ENCODE measurements around the gene ISG20L2.
A peak's percentile ranks its signal among the peaks of the same experiment; 100 is the strongest.

Gene ISG20L2, protein sequence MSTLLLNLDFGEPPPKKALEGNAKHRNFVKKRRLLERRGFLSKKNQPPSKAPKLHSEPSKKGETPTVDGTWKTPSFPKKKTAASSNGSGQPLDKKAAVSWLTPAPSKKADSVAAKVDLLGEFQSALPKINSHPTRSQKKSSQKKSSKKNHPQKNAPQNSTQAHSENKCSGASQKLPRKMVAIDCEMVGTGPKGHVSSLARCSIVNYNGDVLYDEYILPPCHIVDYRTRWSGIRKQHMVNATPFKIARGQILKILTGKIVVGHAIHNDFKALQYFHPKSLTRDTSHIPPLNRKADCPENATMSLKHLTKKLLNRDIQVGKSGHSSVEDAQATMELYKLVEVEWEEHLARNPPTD

DNA sequence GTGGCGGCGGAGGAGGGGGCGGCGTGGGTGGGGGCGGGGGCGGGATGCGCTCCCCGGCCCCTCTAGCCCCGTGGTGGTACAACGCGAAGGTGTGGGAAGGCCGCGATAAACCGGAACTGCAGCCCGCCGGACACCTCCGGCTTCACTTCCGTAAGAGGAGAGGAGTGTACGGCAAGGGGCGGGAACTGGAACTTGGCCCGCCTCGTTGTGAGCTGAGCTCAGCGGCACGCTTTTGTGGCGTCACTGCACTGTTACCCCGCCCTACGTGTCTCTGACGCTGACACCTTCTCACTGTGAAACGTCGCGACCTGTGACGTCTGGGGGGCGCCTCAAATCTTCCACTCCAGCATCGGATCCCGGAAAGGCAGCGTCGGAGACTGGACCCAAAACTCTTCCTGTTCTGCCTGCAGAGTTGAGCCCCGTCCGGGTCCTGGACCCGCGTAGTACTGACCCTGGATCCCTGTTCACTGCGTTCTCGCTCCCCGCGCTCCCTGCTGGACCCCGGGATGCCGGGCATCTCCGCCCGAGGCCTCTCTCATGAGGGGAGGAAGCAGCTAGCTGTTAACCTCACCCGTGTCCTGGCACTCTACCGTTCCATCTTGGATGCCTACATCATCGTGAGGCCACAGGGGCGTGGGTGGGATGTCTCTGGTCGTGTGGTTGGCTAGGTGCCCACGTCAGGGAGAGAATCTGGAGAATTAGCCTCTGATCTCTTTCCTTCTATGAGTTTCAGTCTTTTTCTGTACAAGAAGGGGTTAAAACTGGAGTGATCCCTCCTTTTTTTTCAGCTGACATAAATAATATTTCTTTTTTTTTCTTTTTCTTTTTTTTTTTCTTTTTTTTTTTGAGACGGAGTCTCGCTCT lies at the start of gene ISG20L2:
TSS of gene ISG20L2 (minus strand) at position 168 of the 864 bp plus-strand sequence. CDS start 1,114 bp downstream, outside the sequence.
- TF ChIP-seq, protein P1, sequence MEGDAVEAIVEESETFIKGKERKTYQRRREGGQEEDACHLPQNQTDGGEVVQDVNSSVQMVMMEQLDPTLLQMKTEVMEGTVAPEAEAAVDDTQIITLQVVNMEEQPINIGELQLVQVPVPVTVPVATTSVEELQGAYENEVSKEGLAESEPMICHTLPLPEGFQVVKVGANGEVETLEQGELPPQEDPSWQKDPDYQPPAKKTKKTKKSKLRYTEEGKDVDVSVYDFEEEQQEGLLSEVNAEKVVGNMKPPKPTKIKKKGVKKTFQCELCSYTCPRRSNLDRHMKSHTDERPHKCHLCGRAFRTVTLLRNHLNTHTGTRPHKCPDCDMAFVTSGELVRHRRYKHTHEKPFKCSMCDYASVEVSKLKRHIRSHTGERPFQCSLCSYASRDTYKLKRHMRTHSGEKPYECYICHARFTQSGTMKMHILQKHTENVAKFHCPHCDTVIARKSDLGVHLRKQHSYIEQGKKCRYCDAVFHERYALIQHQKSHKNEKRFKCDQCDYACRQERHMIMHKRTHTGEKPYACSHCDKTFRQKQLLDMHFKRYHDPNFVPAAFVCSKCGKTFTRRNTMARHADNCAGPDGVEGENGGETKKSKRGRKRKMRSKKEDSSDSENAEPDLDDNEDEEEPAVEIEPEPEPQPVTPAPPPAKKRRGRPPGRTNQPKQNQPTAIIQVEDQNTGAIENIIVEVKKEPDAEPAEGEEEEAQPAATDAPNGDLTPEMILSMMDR (IDR thresholded peaks at IDR 0.05; ENCODE audit: borderline replicate concordance, insufficient read depth, low read depth, low read length): no peak
- H3K4me3 ChIP-seq (ENCODE audit: low read depth, low read length): peak within 1 kb of the TSS; percentile 92

DNA sequence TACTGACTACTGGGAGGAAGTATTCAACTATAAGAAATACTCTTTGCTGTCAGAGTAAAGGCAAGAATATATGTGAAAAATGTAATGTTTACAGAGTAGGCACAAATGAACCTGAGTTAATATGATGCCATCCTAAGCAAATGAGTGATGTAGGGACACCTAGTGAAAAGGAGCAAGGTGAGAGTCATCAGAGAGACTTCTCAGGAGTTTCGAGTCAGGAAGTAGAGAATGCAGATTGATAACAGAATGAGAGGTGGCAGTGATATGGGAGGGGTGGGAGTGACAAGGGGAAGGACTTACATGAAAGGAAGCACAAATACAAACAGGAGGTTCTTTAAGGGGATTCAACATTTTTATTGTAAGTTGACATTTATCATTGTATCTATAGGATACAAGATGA lies 49.0 kb upstream of the ISG20L2 start:
- TF ChIP-seq, protein P1 (IDR thresholded peaks at IDR 0.05; ENCODE audit: borderline replicate concordance, insufficient read depth, low read depth, low read length): no peak
- no peak overlapping the region for H3K4me3 ChIP-seq (ENCODE audit: low read depth, low read length)

DNA sequence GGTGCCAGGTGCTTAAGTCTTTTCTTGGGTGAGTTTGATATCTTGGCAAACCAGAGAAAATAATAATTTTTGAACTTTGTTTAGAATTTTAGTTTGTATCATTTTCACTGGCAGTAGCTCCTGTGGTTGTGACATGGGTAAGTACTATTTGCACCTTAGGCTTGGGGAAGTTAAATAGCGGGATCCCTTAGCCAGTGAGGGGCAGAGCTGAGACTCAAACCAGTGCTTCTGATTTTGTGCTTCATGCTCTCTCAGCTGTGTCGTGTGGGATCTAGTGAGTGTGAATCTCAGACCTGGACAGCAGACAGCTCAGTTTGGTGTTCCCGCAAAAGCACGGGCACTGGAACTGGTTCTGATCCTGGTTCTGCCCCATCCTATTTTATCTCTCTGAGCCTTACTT lies 48.4 kb upstream of the ISG20L2 start:
- H3K4me3 ChIP-seq (ENCODE audit: low read depth, low read length): no peak overlapping the region
- TF ChIP-seq, protein P1 (IDR thresholded peaks at IDR 0.05; ENCODE audit: borderline replicate concordance, insufficient read depth, low read depth, low read length): no peak

DNA sequence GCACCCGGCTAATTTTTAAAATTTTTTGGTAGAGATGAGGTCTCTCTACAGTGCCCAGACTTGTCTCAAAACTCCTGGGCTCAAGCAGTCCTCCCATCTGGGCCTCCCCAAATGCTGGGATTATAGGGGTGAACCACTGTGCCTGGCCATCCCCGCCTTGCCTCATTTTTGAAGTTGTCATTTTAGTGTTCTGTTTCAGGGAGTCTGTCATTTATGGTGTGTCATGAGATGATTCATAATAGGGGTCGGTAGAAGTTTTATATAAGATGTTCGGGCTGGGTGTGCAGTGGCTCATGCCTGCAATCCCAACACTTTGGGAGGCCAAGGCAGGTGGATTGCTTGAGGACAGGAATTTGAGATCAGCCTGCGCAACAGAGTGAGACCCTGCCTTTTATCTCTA lies 47.2 kb upstream of the ISG20L2 start:
- H3K4me3 ChIP-seq (ENCODE audit: low read depth, low read length): no peak overlapping the region
- TF ChIP-seq, protein P1 (IDR thresholded peaks at IDR 0.05; ENCODE audit: borderline replicate concordance, insufficient read depth, low read depth, low read length): no peak

DNA sequence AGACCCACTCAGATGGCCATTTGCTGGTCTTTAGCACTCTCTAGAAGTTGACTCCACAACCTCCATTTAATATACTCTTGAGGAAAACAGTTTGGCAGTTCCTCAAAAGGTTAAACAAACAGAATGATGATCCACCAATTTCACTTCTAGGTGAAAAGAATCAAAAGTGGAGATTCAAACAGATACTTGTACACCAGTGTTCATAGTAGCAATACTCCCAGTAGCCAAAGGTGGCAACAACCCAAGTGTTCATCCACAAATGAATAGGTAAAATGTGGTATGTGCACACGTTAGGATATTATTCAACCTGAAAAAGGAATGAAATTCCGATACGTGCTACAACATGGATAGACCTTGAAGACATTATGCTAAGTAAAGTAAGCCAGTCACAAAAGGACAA lies 45.0 kb upstream of the ISG20L2 start:
- TF ChIP-seq, protein P1 (IDR thresholded peaks at IDR 0.05; ENCODE audit: borderline replicate concordance, insufficient read depth, low read depth, low read length): no peak
- H3K4me3 ChIP-seq (ENCODE audit: low read depth, low read length): no peak overlapping the region

DNA sequence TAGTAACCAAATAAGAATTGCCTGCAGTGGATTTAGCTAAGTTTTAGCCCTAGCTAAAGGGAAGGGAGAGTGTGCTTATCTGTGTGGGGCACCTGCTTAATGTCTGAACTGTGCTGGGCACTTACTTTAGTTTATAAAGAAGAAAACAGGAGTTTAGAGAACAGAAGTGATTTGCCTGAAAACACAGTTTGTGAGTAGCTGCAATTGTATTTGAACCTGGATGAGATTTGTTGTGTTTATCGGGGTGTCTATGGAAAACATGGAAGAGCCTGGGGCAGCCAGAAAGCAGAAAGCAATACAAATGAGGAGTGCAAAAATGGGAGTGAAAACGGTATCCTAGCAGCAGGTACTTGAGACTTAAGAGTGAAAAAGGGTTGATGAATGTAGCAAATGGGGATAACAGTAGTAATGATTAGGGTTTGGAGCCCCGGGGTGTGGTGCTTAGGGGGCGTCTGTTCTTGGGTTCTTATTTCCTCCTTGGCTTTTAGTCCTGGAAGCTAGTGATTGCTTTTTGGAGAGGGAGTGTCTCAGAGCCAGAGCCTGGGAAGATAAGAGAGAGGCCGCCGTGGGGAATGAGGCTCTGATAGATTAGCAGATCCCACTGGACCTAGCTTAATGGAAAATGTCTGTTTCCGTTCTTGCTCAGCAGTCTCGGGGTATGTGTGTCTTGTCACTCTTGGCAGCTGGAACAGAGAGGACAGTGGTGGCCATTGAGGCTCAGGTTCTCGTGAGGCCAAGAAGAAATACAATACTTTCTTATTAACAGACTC lies 44.3 kb upstream of the ISG20L2 start:
- H3K4me3 ChIP-seq (ENCODE audit: low read depth, low read length): no peak overlapping the region
- TF ChIP-seq, protein P1 (IDR thresholded peaks at IDR 0.05; ENCODE audit: borderline replicate concordance, insufficient read depth, low read depth, low read length): no peak

Data from GM12875 (cell line).